GM18909 (cell line): Measurements from ENCODE around the gene GNAI3.
A peak's percentile ranks its signal among the peaks of the same experiment; 100 is the strongest.

Experiments used
- ATAC-seq: cut with Tn5 transposase; IDR thresholded peaks from one replicate; pipeline ENCODE4 v1.9.1; 2021; ENCODE audit warnings: mild to moderate bottlenecking; ENCODE audit not compliant: unreplicated experiment, poor library complexity

Gene GNAI3

DNA sequence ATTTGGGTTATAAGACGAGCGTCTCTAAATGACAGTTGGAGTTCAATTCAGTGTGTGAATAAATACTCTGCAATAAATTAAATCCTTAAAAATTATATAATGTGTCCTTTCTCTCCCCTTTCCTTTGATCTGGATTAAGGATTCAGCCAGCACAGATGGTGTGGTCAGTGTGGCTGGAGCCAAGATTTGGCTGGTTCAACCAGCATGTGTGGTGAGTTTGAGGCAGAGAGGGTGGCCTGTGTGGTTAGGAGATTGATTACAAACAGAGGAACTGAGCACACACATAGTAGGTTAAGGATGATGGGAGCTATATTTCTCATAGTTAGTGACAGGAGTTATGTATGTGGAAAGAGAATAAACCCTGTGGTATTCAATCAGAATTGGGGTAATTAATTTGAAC, 24.7 kb upstream of the GNAI3 start:
- no peak for ATAC-seq

DNA sequence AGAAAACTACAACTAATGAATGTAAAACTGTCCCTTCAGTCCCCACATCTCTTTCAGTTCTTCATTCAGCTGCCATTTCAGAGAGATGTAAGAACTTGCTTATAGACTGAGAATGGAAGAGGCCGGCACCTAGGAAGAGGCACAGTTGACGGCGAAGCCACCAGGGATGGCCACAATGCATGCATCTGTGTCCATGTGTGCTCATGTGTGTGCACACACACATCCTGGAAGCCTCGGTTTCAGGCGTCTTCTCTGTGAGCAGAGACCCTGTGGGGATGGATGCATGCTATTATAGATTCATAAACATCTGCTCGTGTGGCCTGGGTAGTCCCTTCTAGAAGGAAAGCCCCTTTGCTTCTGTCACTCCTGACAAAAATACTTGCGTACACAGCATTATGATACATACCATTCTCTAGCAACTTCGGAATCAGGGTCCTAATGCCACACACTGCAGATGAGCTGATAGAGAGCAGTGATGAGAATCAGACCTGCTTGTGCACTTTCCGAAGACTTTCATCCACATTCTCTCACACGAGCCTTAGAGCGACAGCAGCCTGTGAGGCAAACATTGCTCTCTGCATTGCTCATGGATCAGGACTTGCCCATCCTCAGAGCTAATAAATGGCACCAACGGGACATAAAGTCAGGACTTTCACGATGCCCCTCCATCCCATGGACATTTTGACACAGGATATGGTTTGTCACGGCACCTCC, 21.2 kb upstream of the GNAI3 start:
- peak; percentile 72 for ATAC-seq

DNA sequence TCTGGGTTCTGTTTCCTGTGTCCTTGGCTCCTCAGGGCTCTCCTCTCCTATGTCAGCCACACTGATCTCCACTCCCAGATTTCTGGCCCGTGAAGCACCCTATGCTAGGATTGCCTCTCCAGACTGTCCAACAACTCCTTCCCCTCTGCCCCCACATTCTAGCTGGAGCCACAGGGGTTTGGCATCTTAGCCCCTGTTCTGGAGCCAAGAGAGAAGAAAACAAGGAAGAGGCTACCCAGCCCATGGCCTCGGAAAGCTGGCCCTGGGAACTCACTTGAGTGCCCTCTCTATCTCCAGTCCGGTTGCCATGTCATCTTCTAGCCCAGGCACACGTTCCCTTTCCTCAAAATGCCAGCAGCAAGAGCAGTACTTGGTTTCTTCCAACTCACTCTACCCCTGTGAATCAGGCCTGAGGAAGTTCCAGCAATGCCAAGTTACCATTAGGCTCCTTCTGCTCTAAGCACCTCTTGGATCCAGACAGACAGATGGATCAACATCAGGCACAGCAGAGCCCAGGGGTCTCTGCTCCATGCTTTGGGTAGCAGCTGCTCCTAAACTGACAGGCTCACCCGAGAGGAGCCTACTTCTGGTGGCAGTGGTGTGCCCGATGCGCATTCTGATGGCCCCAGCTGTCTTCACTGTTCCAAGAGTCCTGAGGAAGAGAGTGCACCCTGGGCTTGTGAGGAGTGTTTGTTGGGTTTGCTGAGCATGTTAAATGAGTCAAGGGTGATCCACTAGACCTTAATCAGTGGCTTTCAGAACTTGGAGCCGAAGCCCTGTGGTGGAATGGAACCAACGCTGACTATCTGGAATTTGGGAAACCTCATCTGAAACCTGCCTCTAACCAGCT, 20.3 kb upstream of the GNAI3 start:
- ATAC-seq, result no peak

DNA sequence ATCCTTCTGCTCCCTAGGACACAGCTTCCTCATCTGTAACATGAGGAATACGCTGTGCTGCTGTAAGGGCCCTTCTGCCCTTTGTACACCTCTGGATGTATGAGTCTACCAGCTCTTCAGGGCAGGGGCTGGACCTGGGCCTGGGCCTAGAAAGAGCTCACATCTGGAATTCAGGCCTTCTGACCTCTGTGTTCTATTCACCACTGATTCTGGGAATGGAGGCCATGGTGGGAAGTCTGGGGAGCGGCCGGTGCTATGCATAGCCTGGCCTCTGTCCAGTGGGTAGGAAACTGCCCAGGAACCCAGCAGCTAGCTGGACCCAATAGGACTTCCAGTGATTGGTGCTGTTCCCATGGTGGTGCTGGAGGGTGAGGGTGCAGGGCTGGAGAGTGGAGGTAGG, 19.7 kb upstream of the GNAI3 start:
- ATAC-seq, result no peak

DNA sequence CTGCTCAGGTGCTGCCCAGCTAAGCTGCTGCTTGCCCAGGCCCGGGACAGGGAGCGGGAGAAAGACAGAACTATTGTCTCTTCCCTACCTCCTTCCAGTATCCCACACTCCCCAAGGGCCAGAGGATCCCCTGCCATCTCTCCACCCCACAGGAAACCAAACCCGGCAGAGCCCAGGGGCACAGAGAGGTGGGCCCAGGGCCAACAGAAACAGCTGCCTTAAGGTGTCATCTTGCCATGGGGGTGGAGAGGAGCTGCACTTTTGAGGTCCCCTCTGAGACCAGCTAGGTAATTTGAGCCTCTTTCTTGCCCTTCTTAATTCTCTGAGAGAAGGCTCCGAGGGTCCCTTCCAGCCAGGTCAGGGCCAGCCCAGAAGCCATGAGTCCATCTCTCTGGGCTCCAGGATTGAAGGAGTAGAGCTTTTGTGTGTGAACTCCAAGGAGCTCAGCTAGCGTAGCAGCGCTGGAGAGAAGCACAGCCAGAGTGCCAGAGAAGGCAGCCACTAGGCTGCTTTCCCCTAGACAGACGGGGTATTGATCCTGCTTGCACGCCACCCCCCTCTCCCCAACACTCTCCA, 18.4 kb upstream of the GNAI3 start:
- ATAC-seq, result no peak

DNA sequence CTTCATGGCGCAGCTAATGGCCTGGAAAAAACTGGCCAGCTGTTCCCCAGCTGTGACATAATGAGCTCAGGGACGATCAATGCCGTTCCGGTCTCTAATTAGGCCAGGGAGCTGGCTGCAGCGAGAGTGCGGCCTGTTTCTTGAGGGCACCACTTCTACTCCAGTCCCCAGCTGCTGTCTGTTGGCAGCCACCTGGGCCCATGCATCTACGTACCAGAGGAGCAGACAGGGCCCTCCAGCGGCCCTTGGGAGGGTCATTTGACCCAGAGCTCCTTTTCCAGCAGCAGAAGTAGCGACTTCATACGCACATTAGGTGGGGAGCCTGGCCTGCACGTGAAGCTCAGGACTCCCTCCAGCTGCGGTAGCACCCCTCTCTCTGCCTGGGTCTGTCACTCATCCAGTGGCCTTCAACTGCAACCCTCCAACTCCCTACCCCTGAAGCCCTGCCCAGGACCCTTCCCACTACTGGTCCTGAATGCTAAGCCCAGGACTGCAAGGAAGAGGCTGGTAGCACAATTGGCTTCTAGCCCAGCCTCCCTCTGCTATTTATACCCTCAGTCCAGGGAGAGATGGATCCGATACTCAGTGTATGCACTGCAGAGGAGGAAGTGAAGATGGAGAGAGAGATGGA, 17.8 kb upstream of the GNAI3 start:
- no peak for ATAC-seq

DNA sequence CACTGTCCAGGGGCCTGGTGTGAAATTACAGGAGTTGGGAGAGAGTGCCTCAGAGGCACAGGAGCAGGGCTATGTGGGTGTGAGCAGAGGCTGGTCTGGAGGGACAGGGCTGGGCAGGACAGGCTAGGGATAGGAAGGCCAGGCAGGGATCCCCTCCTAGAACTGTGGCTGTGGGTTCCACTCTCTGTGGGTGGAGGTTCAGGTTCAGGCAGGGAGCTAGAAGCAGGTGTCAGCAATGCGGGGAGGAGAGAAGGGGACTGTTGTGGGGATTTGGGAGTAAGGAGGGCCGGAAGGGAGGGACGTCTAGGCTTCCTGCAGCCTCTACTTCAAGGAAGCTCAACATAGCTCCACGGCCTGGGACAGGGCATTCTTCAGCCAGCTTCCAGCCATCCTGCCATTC, 17.0 kb upstream of the GNAI3 start:
- no peak for ATAC-seq

DNA sequence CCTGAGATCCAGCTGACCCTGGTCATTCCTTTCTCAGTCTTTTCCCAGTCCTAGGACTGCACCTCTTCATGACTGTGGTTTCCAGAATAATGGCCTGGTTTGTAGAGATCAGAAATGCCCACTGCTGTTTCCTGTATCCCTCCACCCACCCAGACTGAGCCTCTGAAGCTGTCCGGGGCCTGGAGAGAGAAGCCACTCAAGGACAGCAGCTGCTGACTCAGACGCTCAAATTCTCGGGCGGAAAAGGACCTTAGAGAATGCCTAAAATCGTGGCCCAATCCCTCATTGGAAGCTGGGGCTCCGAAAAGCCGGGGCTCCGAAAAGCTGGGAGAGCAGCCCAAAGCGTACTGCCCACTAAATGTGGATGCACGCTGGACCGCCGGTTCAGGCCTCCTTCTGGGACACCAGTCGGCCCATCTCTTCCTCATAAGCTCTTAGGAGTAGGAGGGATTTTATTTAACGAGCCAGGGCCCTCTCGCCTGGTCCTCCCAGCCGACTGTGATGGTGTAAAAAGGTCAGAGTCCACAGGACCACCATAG, 16.5 kb upstream of the GNAI3 start:
- no peak for ATAC-seq

DNA sequence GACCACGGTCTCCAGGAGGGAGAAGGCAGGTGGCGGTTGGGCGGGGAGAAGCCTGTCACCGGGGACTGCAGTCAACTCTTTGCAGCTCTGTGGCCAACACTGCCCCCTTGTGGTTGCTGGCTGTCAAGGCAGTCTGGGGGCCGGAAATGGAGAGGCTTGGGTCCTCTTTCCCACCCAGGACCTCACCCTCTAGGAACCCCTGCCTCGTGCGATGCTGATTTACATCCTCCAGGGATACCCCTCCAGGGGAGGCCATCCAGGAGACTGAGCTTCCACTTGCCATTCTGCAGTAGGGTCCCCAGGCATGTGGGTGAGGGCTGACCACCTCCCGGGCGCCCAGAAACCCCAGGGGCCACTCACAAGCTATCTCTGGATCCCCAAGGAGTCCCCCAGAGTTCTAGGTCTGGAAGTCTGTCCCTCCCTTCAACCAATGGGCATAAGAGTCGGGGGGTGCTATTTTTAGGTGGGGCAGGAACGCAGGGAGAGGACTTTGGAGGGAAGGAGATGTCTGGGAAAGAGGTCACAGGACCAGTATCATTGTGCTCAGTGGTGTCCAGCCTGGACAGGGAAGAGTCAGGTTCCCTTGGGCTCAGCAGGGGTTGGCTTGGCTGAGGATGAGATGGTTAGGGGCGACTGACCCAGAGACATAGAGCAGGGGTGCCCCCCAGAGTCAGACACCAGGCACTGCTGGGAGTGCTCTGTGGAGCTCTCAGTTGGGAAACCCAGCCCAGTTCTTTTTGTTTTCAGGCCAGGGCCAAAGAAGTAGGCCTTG, 15.9 kb upstream of the GNAI3 start:
- ATAC-seq, result peak; percentile 66

DNA sequence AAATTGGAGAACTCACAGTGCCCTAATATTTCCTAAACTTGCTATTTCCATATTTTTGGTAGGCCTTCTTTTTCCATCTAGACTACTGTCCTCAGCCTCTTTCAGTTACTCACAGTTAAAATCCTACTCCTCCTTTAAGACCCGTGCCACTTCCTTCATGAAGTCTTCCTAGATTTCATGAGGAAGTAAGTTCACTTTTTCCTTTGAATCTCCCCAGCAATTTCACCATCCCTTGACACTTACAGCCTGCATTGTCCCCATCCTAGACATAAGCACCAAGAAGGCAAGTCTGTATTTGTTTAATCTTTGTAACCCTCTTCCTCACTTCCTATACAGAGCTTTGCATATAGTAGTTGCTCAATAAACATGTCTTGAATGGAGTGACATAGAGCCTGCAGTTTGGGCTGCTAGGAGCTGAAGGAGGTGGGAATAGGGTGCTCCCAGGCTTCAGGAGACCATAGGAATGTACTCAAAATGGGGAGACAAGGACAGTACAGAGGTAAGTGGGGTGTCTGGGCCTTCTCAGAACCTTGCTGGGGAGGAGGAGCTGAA, 14.0 kb upstream of the GNAI3 start:
- ATAC-seq, result no peak

DNA sequence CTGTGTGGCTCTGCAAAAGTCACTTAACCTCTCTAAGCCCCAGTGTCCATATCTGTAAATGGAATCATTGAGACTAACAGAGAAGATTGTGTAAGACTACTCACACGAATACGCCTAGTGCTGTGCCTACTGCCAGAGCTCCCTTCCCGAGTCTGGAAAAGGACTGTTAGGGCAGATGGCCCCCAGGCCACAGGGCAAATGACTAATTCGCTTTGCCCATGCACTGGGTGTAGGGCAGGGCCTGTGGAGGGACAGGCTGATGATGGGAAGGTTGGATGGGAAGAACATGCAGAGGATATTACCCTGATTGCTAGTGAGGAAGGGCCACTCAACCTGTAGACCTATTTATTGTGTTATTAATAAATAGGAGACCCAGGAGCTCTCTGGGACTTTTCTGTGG, 12.9 kb upstream of the GNAI3 start:
- ATAC-seq, result no peak

DNA sequence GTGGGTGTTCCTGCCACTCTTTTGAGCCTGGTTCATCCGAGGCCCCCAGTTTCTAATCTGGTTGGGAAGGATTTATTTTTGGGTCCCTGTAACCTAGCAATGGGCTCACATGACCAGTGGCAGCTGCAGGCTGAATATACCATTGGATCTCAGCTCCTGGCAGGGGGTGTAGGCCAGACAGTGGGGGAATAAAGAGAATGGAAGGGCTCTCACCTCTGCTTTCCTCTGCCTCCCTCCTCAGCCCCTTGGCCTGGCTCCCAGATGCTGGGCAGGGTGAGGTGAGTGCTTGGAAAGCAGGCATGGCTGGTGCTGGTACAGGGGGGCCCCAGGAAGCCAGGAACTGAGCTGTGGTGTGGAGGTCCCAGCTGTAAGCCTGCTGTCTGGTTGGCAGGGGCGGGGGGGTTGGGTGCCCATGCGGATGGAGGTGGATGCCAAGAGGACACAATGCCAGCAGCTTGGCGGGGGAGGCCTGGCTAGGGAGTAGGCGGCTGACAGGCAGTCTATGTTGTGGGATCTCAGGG, 12.4 kb upstream of the GNAI3 start:
- ATAC-seq, result no peak

DNA sequence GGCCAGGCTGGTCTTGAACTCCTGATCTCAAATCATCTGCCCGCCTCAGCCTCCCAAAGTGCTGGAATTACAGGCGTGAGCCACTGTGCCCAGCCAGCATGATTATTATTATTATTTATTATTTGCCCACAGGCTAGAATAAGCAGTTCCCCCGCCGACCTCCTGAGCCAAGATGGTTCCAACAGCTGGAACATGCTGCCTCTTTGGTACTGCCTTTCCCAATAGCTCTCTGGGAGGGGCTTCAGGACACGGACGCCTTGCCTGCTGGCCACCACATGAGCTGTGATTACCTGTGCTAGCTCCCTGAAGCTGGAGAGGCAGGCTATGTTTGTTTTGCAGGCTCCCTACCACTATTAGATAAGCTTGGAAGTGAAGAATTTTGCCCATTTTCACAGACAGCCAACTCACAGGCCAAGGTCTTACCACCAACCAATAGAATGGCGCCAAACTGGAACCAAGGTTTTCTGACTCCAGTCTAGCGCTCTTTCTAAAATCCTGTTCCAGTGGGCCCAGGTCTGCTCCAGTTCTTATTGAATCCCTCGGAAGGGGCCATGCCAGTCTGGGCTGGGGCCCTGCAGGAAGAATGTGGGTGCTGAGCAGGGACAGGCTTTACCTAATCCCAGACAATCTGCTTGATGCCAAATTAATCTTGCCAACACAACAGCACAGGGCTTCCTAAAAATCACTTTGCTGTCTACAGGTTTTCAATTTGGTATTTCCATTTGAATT, 10.8 kb upstream of the GNAI3 start:
- no peak for ATAC-seq

DNA sequence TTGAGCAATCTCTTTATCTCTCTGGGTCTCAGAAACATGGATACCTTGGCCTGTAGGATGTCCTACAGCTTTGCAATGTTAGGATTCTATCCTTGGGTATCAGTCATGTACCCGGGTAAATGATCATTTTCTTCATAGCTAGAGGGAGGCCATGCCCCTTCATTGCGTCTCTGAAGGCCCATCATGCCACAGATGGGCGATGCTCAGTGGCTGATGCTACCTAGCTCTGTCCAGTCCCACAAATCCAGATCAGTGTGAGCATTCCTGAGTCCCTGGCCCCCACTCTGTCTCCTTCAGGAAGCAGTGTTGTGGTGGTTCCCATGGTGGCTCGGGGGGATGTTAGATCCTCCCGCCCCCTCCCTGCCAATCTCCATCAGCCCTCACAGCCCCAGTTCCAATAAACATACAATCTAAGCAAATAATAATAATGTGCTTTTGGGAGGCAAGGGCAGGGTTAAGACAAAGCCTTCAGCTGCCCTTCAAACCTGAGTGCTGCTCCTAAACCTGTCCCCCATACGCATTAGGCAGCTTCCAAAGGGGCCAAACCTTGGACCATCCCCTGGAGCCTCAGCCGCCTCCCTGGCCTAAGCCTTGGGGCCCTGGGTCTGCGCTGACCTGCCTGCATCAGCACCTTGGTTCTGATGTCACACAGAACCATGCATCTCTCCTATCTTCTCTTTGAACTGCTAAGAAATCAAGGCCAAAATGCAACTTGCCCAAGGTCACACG, 9.4 kb upstream of the GNAI3 start:
- ATAC-seq, result no peak

DNA sequence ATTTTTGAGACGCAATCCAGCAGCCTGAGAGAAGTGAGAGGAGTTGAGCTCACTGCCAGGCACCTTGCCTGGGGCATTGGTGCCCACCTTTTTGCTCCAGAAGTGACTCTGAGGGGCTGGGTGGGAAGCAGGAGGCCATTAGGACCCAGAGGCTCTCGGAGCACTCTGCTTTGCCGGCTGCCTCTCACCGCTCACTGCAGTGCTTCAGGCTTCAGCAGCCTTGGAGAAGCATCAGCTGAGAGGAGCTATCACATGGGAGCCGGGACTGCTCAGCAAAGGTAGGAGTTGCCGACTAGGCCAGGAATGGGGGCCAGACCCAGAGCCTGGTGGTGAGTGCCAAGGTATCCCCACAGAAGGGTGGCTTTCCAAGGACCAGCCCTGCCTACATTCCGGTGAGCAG, 8.7 kb upstream of the GNAI3 start, which contains the start of gene GPR61:
TSS of gene GPR61 (plus strand) at position 197 of the 400 bp plus-strand sequence. CDS start 3,151 bp downstream, outside the sequence.
- ATAC-seq, result no peak

DNA sequence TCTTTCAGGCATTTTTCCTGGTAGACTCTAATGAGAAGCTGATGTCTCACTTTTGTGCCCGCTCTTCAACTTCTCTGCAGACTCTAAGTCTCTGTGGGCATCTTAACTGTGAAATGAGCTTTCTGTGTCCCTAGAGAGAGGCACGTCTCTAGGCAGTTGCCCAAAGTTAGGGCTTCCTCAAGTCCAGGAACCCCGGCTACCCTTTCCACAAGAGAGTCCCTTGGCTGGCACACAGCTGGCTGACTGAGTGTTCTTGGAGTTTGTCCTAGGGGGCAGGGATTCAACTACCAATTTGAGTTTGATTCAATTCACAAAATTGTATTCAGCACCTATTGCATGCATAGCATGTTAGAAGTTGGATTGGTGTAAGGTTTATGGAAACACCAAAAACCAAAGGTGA, 7.3 kb upstream of the GNAI3 start:
- ATAC-seq, result no peak

DNA sequence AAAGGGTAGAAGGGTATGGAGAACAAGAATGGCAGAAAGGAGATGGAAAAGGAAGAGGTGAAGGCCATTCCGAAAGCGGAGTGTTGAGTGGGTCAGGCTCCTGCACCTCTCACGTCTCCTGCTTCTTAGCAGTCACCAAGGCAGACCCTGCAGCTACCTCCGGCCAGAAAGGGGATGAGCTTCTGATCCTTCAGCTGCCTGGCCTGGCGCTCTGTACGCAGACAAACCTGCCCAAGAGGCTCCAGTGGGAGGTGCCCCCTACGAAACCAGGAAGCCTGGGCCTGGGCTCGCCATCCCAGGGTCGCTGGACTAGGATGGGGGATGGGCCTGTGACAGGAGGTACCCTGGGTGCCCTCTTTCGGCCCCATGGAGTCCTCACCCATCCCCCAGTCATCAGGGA, 5.8 kb upstream of the GNAI3 start:
- no peak for ATAC-seq
